Lung (tissue), 12 donors: Measurements from ENCODE around the gene HAS3. TPM values are rescaled to one million over a fixed set of nuclear protein-coding genes. Genes with fewer than 3 reads are reported as not detected.

Experiments used
- ATAC-seq: fragments of 200-7000 bp; cut with Tn5 transposase; one replicate; pipeline ENCODE4 v1.9.1; 2020; ENCODE audit warnings: moderate number of reproducible peaks; ENCODE audit not compliant: insufficient read depth, low FRiP score
- DNase-seq, 3 donors: peaks; one replicate each; pipeline ENCODE4 v3.0.0-alpha.2; 2013 to 2017
- H3K27ac ChIP-seq, 2 donors: one replicate each; pipeline ENCODE4 v1.5.1; 2013; ENCODE audit warnings: mild to moderate bottlenecking in 2 of 2, moderate library complexity in 2 of 2, control low read depth in 1 of 2, inconsistent platforms in 1 of 2, low read depth in 1 of 2, low read length in 1 of 2
- H3K27me3 ChIP-seq, 3 donors: one replicate each; pipeline ENCODE4 v1.5.1; 2013; ENCODE audit warnings: low read length in 2 of 3; ENCODE audit not compliant: control insufficient read depth in 3 of 3, insufficient read depth in 3 of 3
- H3K36me3 ChIP-seq, 4 donors: one replicate each; pipeline ENCODE4 v1.5.1; 2013; ENCODE audit warnings: low read length in 4 of 4, mild to moderate bottlenecking in 1 of 4, moderate library complexity in 1 of 4; ENCODE audit not compliant: control insufficient read depth in 4 of 4, insufficient read depth in 4 of 4
- H3K4me1 ChIP-seq, 5 donors: one replicate each; pipeline ENCODE4 v1.5.1; 2013; ENCODE audit warnings: low read length in 5 of 5, mild to moderate bottlenecking in 2 of 5, moderate library complexity in 1 of 5; ENCODE audit not compliant: control insufficient read depth in 5 of 5, insufficient read depth in 5 of 5
- H3K4me3 ChIP-seq: one replicate; pipeline ENCODE4 v1.5.1; 2013; ENCODE audit warnings: mild to moderate bottlenecking, control low read depth, moderate library complexity
- H3K9ac ChIP-seq, 2 donors: one replicate each; pipeline ENCODE4 v1.5.1; 2013; ENCODE audit warnings: low read length in 2 of 2, control low read depth in 1 of 2; ENCODE audit not compliant: insufficient read depth in 1 of 2
- H3K9me3 ChIP-seq, 4 donors: one replicate each; pipeline ENCODE4 v1.5.1; 2013; ENCODE audit warnings: low read length in 3 of 4, mild to moderate bottlenecking in 1 of 4, moderate library complexity in 1 of 4; ENCODE audit not compliant: control insufficient read depth in 4 of 4, insufficient read depth in 3 of 4
- CTCF ChIP-seq: IDR thresholded peaks from 2 replicates; pipeline ENCODE4 v1.5.1; 2012; ENCODE audit warnings: mild to moderate bottlenecking; ENCODE audit errors: control extremely low read depth, extremely low read depth
- WGBS, 2 donors: extraction: QIAGEN DNeasy Blood & Tissue Kit; methylation state at CpG; one replicate each; pipeline ENCODE4 v1.1.7; 2013; 5-methylcytosine and 5-hydroxymethylcytosine counted together
- polyA plus RNA-seq, 2 donors: library from polyadenylated mRNA; stranded (reverse); fragments of 200-250 nt; gene quantifications; one replicate each; pipeline ENCODE4 v1.2.1, GENCODE V29; 2013
- total RNA-seq, 2 donors: library from RNA; depleted of rRNA in 1 of 2; stranded (reverse); fragments of >200 nt in 1 of 2; gene quantifications; one replicate each; pipeline ENCODE4 v1.2.1, GENCODE V29; 2014 to 2021
- donor health status: control.
- donor health status: control.
- donor health status: Bipolar disorder and iron deficiency.
- donor health status: healthy.
- donor health status: DM: yes; HTN: yes; CAD: no.

Gene HAS3
- total and polyA plus RNA-seq, 4 donors: 5.1 to 37.5 (median 19.0) TPM

- Histone ChIP-seq H3K27ac (peak overlapping the region in 1 of 2 donors; percentile 25), H3K9ac (no peak overlapping the region), H3K9me3 (no peaks in the 10 kb centered on the region), H3K4me1 (peaks cover 0 to 4% (median 0%) of the 10 kb centered on the region in 5 donors), H3K4me3 (no peak overlapping the region), H3K36me3 (peaks cover 12 to 53% (median 32%) of the 10 kb centered on the region in 4 donors), H3K27me3 (no peaks in the 10 kb centered on the region)
- 55 to 80% methylated on average over 6 of the region's 6 CpGs for WGBS, 2 donors
- no peak for TF ChIP-seq CTCF
- ATAC-seq (no peak), DNase-seq (no peak)
These were observed 11.5 kb downstream of the HAS3 start for GRCh38 chr16:69116906-69117305.

- H3K4me3 ChIP-seq: no peak overlapping the region
- H3K9me3 ChIP-seq: no peaks in the 10 kb centered on the region
- no peak overlapping the region for H3K9ac ChIP-seq
- TF ChIP-seq CTCF: no peak
- H3K36me3 ChIP-seq: peaks cover 12 to 45% (median 31%) of the 10 kb centered on the region in 4 donors
- H3K27me3 ChIP-seq: no peaks in the 10 kb centered on the region
- DNase-seq (no peak), ATAC-seq (no peak)
- H3K4me1 ChIP-seq: peaks cover 0 to 4% (median 0%) of the 10 kb centered on the region in 5 donors
- no peak overlapping the region for H3K27ac ChIP-seq
- 97 to 100% methylated on average over 2 of the region's 2 CpGs for WGBS, 2 donors
These were observed 13.0 kb downstream of the HAS3 start for GRCh38 chr16:69118468-69118867.

- H3K27me3 ChIP-seq: no peaks in the 10 kb centered on the region
- ATAC-seq: no peak
- H3K4me1 ChIP-seq: peaks cover 0 to 4% (median 0%) of the 10 kb centered on the region in 5 donors
- 97 to 100% methylated on average over 2 of the region's 2 CpGs for WGBS, 2 donors
- no peak for TF ChIP-seq CTCF
- peaks cover 12 to 45% (median 27%) of the 10 kb centered on the region in 4 donors for H3K36me3 ChIP-seq
- H3K9me3 ChIP-seq: no peaks in the 10 kb centered on the region
- H3K27ac ChIP-seq: no peak overlapping the region
- no peak overlapping the region for H3K9ac ChIP-seq
- no peak for DNase-seq
- H3K4me3 ChIP-seq: no peak overlapping the region
These were observed 13.5 kb downstream of the HAS3 start for GRCh38 chr16:69118994-69119393.

- no peaks in the 10 kb centered on the region for H3K9me3 ChIP-seq
- no peaks in the 10 kb centered on the region for H3K27me3 ChIP-seq
- H3K27ac ChIP-seq: no peak overlapping the region
- H3K4me1 ChIP-seq: peaks cover 0 to 4% (median 0%) of the 10 kb centered on the region in 5 donors
- TF ChIP-seq CTCF: no peak
- H3K4me3 ChIP-seq: no peak overlapping the region
- ATAC-seq: no peak
- H3K36me3 ChIP-seq: peaks cover 12 to 41% (median 25%) of the 10 kb centered on the region in 4 donors
- H3K9ac ChIP-seq: no peak overlapping the region
- no peak for DNase-seq
- 97 to 98% methylated on average over 2 of the region's 2 CpGs for WGBS, 2 donors
These were observed 14.1 kb downstream of the HAS3 start for GRCh38 chr16:69119536-69119935.
